Erythroblast (primary cell): ENCODE measurements around the gene KRTAP24-1.

ENCODE experiments used
- DNase-seq, 2 experiments: peaks; one replicate each; lab custom pipeline; 2025; lab: John Stamatoyannopoulos, UW
- GATA1 ChIP-seq: IDR thresholded peaks from 2 replicates; pipeline ENCODE4 v1.6.1; 2011; ENCODE audit warnings: low read depth, mild to moderate bottlenecking, control low read depth, low read length, moderate library complexity
- POLR2A ChIP-seq: IDR thresholded peaks from 2 replicates; pipeline ENCODE4 v1.6.1; 2011; ENCODE audit warnings: mild to moderate bottlenecking, low read length

Gene KRTAP24-1, protein sequence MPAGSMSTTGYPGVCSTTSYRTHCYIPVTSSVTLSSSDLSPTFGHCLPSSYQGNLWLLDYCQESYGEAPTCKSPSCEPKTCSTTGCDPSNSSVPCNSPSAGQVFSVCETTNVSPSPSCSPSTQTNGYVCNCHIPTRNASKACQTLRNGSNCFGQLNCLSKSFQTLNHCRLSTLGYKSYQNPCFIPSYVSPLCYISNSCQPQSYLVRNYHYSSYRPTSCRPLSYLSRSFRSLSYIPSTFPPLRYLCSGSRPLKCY

DNA sequence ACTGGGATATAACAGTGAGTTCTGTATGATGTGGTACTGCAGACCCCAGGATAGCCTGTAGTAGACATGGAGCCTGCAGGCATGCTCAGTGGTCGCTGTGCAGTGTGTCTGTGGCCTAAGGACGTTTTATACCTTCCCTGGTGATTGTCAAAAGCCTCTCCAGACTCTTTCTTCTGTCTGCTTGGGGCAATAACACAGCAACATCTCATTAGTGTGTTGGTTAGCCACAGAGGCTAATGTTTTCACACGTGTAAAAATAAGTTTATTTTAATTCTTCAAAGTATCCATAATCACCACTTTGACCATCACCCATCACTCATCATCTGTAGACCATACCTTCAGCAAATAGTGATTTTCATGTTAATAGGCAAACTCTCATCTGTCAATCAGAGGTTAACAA, at the start of gene KRTAP24-1:
Gene KRTAP24-1 (minus strand): TSS at position 101 of the 400 bp plus-strand sequence. CDS start 18 bp downstream, at position 83.
- TF ChIP-seq GATA1 (no peak), POLR2A (no peak)
- no peak for DNase-seq

DNA sequence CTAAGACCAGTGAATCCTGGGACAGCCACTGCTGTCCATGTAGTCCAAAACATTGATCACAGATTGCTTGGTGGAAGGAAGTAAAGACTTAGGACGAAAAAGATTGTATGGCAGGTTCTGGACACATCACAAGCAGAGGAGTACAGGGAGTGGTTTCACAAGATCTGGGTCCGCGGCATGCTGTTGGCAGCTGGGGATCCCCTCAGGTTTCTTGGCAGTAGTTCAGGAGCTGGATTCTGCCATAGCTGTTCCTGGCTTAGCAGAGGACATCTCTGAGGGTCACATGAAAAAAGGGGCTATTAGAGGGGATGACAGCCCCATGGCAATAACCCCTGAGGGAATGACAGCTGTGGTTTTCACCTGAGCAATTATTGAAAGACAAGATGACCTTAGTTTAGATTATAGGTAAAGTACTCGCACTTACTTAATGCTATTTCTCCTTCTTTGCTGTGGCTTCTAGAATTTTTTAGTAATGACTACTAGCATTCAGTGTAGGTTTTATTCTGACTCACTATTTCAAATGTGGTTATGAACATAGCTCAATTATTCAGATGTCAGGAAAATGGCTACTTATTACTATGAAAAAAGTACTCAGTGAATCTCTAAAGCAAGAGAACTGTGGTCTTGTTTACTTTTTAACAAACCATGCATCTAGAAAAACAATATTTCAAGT, 46.6 kb upstream of the KRTAP24-1 start:
- TF ChIP-seq POLR2A (no peak), GATA1 (no peak)
- DNase-seq, result no peak

DNA sequence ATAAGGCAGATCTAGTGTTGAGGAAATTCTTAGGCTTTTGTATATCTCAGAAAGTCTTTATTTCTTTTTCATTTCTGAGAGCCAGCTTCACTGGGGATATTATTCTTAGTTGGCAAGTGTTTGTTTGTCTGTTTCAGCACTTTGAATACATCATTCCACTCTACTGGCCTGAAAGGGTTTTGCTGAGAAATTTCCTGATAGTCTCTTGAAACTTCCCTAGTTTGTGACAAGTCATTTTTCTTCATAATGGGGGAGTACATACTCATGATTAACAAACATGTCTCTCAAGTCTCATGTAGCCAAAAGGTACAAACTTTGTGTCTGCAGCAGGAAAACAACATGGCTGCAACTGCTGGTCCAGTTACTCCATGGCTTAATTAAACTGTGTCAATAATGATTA, 43.6 kb upstream of the KRTAP24-1 start:
- TF ChIP-seq POLR2A (no peak), GATA1 (no peak)
- DNase-seq, result no peak

DNA sequence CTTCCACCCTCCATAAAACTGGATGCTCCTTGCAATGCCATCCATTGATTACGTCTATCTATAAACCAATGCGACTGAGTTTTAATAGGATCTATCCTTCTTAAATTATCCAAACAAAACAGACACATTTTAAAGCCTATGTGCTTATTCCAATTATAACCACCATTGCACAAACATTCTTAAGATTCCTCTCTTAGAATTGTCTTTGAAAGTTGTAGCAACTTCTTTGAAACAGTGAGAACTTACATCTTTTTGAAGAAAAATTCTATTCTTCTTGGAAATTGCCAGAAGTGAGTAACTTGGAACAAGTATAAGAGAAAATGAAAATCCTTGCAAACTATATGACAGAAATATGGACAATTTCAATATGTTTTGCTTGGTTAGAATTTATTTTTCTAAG, 37.5 kb upstream of the KRTAP24-1 start, which contains the start of gene KRTAP26-1:
Gene KRTAP26-1 (minus strand): TSS at position 101 of the 400 bp plus-strand sequence. CDS start 280 bp downstream, outside the sequence.
- TF ChIP-seq GATA1, result no peak
- TF ChIP-seq POLR2A, result no peak
- DNase-seq, result no peak

DNA sequence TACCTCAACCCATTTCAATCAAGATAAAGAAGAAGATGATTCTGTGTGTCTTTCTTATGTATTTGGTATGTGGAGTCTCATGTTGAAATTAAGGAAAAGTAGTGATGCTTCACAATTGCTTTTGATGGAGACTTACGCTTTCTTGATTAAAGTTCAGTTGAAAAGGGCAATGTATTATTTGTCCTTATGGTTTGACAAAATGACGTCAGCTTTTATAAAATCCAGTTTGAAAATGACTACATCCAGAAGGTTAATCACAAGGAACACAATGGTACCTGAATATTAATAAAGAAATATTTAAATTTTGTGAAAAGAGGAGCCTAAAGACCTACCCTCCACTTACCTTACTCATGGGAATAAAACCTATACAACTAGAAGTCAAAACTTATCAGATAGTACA, 33.0 kb upstream of the KRTAP24-1 start:
- TF ChIP-seq GATA1, result no peak
- no peak for TF ChIP-seq POLR2A
- no peak for DNase-seq

DNA sequence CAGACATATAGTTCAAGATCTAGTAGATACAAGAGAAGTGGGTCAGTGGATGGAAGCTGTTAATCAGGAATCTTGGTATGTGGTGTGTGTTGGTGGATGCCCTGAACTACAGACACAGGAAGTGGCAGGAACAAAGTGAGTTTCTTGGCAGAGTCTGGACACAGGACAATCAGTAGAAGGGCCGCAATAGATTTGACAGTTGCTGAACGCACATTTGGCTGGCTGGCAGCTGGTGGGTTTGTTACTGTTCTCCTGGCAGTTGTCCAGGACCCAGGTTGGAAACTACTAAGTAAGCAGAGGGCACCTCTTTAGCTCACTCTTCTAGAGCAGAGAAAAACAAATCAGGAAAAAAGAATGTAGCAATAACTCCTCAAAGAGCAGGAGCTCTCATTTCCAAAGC, 24.1 kb upstream of the KRTAP24-1 start:
- TF ChIP-seq GATA1 (no peak), POLR2A (no peak)
- DNase-seq, result no peak

DNA sequence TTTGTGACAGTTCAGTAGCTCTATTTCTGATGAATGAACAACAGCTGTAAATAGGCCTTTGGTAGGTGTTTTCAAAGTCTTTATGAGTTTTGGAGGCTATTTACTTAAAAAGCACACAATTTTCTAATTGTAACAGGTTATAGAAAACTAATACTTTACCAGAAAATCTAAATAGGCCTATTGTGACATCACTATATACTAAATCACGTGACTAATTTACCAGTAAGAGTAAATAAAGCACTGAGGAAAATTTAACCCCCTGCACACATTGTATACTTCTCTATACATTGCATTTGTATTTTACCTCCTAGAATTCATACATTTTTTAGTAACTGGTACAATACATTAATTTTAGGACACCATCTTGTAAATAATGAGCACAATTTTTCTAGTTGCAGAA, 22.4 kb upstream of the KRTAP24-1 start:
- TF ChIP-seq GATA1 (no peak), POLR2A (no peak)
- no peak for DNase-seq

DNA sequence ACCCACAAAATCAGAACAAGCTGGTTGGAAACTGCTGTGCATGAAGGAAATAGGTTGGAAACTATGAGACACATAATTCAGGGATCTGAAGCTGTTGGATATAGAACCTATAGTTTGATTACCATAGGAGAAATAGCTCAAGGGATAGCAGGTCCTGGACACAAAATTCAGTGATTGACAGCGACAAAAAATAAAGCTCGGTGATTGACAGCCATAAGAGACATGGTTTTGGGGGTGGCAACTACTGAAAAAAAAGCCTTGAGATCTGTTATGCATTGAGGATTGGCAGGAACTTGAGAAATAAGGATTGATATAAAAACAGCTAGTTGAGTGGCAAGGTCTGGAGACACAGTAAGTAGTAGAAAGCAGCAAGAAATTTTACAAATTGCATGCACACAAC, 6.5 kb upstream of the KRTAP24-1 start, which contains the start of gene KRTAP25-1:
Gene KRTAP25-1 (minus strand): TSS at position 300 of the 400 bp plus-strand sequence. CDS start 24 bp downstream, at position 276.
- TF ChIP-seq POLR2A (no peak), GATA1 (no peak)
- no peak for DNase-seq

DNA sequence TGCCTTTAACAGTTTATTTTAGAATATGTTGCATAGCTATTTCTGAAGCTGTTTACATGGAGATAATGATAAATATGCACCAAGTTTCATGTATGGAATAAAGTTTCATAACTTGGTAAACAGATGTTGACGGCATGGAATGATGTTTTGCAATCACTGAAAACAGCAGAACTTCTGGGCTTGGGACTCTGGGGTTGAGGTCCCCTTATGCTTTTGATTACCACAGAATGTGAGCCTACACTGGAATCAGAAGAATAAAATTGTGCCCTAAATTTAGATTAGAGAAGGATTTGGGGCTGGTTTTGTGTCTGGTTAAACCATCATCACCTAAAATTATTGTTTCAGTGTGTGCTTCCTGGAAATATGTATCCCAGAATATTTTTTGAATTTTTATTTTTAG, 11.1 kb downstream of the KRTAP24-1 start:
- TF ChIP-seq GATA1 (no peak), POLR2A (no peak)
- DNase-seq, result no peak

DNA sequence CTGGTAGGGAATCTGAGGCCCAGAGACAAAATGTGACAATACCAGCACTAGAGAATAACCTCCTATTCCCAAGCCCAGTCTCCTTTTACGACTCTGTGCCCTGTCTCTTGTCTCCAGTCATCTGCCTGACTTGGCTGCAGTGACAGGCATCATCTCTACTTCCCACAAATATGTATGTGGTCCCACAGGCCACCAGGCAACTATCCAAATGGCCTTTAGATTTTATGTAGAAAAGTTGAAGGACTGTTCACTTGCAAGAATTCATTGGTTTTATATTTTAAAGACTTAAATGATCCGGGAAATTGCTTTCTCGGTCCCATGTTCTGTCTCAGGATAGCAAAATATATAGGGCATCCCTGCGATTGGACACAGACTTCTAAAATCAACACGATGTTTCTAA, 11.6 kb downstream of the KRTAP24-1 start:
- DNase-seq, result no peak
- TF ChIP-seq GATA1 (no peak), POLR2A (no peak)

DNA sequence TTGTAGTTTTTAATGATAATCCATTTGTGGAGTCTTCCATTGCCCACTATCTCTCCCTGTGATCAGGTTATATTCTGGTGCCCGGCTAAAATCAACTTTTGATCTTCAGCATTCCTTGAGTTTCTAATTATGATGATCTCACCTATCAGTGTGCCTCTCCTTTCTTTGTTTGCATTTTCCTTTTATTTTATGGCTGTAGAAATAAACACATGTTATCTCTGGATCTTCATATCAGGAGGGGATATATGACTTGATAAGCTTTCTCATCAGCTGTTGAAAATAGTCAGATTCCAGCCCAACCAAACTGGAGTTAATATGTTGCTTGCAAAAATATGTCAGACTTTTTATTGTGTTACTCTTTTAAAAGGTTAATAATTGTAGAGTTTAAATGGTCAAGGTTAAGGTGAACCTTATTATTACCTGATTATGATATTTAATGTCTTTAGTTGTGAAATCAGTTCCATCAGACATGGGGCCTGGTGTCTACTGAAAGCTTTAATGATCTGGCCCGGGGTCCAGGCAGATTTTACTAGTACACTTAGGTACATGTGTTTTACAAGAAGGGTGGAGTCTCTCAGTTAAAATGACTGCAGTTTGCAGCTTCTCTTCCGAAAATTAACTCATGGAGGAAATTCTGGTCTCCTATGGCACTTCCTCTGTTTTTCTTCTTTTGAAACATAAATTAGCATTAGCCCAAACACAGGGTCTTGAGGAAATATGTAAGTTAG, 12.8 kb downstream of the KRTAP24-1 start:
- no peak for DNase-seq
- TF ChIP-seq GATA1, result no peak
- TF ChIP-seq POLR2A, result no peak

DNA sequence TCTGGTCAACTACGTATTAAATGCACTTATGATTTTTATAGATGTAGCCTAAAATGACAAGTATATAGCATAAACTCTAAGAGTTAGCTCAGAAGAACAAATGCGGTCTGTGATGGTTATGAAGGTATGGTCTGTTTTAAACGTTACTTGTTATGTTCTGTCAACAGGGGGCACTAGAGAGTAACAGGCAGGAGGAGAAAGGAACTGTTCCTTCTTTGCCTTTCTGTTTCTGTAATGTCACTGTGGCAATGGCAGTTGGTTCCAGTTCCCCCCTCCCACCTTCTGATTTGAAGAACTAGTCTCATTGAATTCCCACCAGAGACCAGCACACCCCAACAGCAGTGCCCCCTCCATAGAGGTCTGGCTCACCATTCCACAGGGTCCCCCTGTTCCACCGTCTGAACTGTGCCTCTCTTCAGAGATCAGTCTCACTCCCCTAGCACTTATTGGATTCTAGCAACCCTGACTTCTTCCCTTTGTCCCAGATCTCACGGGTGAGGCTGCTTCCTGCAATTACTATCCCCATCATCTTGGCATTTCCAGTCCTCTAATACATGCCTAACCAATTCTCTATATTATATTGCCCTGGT, 14.0 kb downstream of the KRTAP24-1 start:
- peak; percentile 28 to 43 for DNase-seq
- no peak for TF ChIP-seq POLR2A
- TF ChIP-seq GATA1, result no peak

DNA sequence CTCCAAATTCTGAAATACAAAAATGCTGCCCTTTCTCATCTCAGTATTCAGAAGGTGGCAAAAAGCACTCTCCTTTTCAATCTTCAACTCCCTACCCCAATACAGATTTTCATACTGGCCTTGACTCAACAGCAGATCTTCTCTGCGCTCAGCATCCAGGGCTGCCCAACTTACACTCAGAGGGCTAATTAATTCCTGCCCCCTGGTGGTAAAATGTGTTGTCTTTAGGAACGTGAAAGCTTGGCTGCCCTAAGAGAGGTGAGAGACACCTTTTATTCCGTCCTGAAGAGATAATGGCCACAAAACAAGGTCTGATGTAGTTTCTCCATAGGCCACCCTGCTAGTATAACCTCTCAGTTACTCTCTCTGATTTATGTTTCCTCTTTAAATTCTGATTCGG, 25.0 kb downstream of the KRTAP24-1 start:
- no peak for TF ChIP-seq POLR2A
- no peak for TF ChIP-seq GATA1
- peak; percentile 27 to 60 for DNase-seq

DNA sequence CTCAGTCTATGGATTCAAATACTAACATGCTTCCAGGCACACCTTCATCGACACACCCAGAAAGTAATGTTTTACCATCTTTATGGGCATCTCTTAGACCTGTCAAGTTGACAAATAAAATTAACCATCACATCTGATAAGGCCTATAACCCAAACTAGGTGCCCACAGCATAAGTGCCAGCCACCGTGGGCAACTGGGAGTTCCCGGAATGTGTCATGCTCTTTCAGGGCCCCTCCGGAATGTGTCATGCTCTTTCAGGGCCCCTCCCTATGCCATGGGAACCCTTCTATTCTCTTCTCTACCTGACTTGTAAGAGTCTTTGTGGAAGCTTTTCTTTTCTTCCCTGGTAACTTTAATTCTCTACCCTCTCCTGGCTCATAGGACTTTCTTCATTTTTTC, 26.6 kb downstream of the KRTAP24-1 start:
- DNase-seq, result no peak
- no peak for TF ChIP-seq GATA1
- TF ChIP-seq POLR2A, result no peak
